Activated naive CD4-positive, alpha-beta T cell treated with anti-CD3 and anti-CD28 coated beads for 36 hours (primary cell): Measurements from ENCODE around the gene RBM19. TPM values are rescaled to one million over a fixed set of nuclear protein-coding genes. Genes with fewer than 3 reads are reported as not detected.

Experiments used
- CTCF ChIA-PET: fragments of 350-600 bp; sonication (Branson Sonifier 250); formaldehyde crosslinking; loops from one replicate; lab custom pipeline; 2021; ENCODE audit warnings: antibody characterized with exemption; lab: Charles Lee
- DNase-seq: peaks from one replicate; pipeline ENCODE4 v3.0.0-alpha.2; 2020
- H3K27ac Mint-ChIP-seq: one replicate; pipeline ENCODE4 v1.8.0; 2021; ENCODE audit warnings: mild to moderate bottlenecking, mixed read lengths
- H3K27me3 Mint-ChIP-seq: one replicate; pipeline ENCODE4 v1.8.0; 2021; ENCODE audit warnings: low read depth, mixed read lengths
- H3K36me3 Mint-ChIP-seq: one replicate; pipeline ENCODE4 v1.8.0; 2021; ENCODE audit warnings: low read depth, mixed read lengths
- H3K4me1 Mint-ChIP-seq: one replicate; pipeline ENCODE4 v1.8.0; 2021; ENCODE audit warnings: low read depth, mixed read lengths
- H3K4me3 Mint-ChIP-seq: one replicate; pipeline ENCODE4 v1.8.0; 2021; ENCODE audit warnings: mild to moderate bottlenecking, moderate library complexity, mixed read lengths
- H3K9me3 Mint-ChIP-seq: one replicate; pipeline ENCODE4 v1.8.0; 2021; ENCODE audit warnings: mixed read lengths
- intact Hi-C: fragments of 100-400 bp; cut with micrococcal nuclease; formaldehyde crosslinking; loops from one replicate; pipeline ENCODE4 v1.15.1; 2023
- total RNA-seq, 2 experiments: library from RNA; stranded (reverse); gene quantifications; one replicate each; pipeline ENCODE4 v1.2.3, GENCODE V29; 2021

Gene RBM19
- total RNA-seq, 2 experiments from 2014 or later: 89.0 to 96.2 TPM

DNA sequence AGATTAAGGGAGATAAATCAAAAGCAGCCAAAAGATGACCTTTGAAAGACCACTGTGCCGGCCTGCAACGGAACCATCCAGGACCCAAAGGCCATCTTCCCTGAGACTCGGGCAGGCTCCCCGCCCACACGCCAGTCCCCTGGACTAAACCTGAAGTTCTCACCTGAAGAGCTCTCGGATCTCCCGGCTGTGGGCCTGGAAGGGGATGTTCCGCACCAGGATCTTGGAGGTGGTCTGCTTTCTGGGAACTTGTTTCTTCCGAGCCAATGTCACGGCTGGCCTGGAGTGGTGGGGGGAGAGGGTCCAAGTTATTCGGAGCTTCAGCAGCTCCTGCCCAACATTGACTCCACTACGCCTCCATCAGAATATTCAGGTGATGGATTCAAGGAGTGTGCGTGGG lies 51.3 kb downstream of the RBM19 start:
- intact Hi-C loops: loop anchor here (5.0 to 10.0 kb wide), 3 partner anchors 260 to 718 kb away; no protein-coding TSS in a partner anchor
- no peaks in the 10 kb centered on the region for H3K9me3 Mint-ChIP-seq
- CTCF ChIA-PET: no interaction called here
- H3K27ac Mint-ChIP-seq: no peak overlapping the region
- no peak for DNase-seq
- H3K36me3 Mint-ChIP-seq: peaks cover 53% of the 10 kb centered on the region
- H3K4me3 Mint-ChIP-seq: no peak overlapping the region
- H3K4me1 Mint-ChIP-seq: no peaks in the 10 kb centered on the region
- no peaks in the 10 kb centered on the region for H3K27me3 Mint-ChIP-seq

DNA sequence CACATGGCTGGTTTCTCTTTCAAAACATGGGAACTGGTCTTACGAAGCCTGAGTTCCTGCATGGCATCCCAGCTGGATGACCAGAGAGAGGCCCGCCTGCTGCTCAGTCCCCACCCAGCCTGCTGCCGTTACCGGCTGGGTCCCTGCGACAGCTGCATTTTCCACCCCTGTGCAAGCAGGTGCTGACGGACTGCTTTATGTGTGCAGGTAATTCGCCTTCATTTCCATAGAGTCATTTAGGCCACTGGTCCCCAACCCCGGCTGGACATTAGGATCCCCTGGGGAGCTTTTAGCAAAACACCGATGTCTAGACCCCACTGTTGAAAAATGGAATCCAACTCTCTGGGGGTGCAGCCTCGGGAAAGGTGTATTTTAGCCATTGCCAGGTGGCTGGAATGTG lies 51.9 kb downstream of the RBM19 start:
- Mint-ChIP-seq H3K4me3 (no peak overlapping the region), H3K27me3 (no peaks in the 10 kb centered on the region), H3K27ac (no peak overlapping the region), H3K4me1 (no peaks in the 10 kb centered on the region), H3K9me3 (no peaks in the 10 kb centered on the region), H3K36me3 (peaks cover 55% of the 10 kb centered on the region)
- intact Hi-C loops: loop anchor here (5.0 to 10.0 kb wide), 3 partner anchors 259 to 717 kb away; no protein-coding TSS in a partner anchor
- CTCF ChIA-PET: no interaction called here
- no peak for DNase-seq

DNA sequence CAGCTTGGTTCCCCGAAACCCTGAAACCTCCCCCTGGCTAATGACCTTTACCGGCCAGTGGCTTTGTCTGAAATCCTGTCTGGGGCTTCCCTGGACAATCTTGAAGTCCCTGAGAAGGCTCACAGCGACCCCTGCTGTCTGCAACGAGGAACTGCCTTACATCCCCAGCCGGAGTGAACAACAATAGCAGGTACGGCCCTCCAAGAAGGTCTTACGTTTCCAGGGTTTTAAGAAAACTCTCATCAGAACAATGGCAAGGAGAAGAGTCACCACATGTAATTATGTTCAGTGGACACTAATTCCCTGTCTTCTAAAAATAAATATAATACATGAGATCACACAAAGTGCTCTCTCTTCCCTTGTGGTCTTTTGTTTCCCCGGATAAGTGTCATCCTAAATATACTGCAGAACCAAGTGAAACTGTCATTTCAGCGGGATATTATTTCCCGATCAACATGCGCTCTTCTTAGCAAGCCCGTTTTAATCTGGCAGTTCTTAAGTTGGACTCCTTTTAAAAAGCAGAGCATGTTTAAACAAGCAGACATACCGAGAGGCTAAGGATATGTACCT lies 53.3 kb downstream of the RBM19 start:
- CTCF ChIA-PET: interaction anchor here (0.9 kb wide), 1 partner anchor 50 kb away, joined by 3 read pairs; no protein-coding TSS in a partner anchor
- Mint-ChIP-seq H3K27me3 (no peaks in the 10 kb centered on the region), H3K4me1 (no peaks in the 10 kb centered on the region), H3K9me3 (no peaks in the 10 kb centered on the region), H3K4me3 (no peak overlapping the region), H3K36me3 (peaks cover 50% of the 10 kb centered on the region), H3K27ac (no peak overlapping the region)
- peak; percentile 67 for DNase-seq
- intact Hi-C loops: loop anchor here (1.0 to 10.0 kb wide), 4 partner anchors 258 to 716 kb away; no protein-coding TSS in a partner anchor

DNA sequence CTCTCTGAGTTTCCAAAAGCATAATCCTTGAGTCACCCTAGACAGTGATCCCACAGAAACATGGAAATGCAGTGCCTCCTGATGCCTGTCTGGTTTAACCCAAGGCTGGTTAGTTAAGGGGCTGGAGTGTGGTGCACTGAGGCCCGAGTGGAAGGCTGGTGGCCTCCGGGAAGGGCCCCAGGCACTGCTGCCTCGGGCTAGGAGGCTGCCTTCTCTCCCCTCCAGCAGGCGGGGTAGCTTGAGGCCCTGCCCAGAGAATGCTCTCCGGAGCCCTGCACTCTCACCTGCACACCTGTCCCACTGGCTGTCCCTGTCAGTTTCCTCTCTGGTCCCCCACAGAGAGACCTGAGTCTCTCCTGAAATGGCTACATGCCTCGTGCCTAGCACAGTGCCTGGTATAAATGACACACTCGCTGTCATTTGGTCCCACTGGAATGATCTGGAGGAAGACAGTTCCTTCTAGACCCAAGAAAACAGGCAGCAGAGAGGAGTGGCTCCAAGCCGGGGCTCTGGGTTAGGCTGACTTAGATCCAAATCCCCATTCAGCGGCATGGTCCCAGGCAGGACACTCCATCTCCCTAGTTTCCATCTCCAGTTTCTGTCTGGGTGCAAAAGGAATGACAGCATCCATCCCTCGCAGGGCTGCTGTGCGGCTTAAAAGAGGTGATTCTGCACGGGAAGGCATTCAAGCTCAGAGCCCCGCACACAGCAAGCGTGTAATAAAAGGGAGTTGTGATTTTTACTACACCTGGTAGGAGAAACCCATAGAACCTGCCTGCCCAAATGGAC lies 54.0 kb downstream of the RBM19 start:
- Mint-ChIP-seq H3K4me3 (no peak overlapping the region), H3K4me1 (no peaks in the 10 kb centered on the region), H3K36me3 (peaks cover 47% of the 10 kb centered on the region), H3K27me3 (no peaks in the 10 kb centered on the region), H3K27ac (no peak overlapping the region), H3K9me3 (no peaks in the 10 kb centered on the region)
- DNase-seq: no peak
- CTCF ChIA-PET: interaction anchor here (0.5 to 0.9 kb wide), 2 partner anchors 32 to 50 kb away, joined by 3 read pairs; no protein-coding TSS in a partner anchor
- intact Hi-C loops: loop anchor here (1.0 to 10.0 kb wide), 4 partner anchors 257 to 715 kb away; no protein-coding TSS in a partner anchor

DNA sequence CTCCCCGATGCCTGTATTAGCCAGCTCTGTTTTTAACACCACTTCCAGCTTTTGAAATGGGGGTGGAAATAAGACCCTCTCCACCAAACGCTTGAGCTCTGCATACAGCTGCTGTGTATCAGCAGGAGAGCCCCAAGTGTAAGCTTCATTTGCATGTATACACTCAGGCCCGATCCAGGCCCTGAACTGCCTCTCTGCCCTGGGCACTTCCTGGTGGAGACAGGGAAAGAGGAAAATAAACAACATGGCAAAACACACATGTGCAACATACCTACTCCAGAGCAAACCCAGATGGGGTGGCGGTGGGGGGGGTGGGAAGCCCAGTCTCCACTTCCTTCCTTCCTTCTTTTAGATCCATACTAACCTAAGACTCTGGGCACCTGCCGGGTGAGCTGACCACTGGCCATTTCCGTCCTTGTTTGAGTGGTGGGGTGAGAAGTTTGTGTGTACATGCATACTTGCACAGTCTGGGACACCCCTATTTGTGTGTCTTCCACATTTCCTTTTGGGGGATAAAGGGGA lies 55.3 kb downstream of the RBM19 start:
- CTCF ChIA-PET: interaction anchor here (1.1 kb wide), 1 partner anchor 8 kb away, joined by 3 read pairs; no protein-coding TSS in a partner anchor
- H3K27ac Mint-ChIP-seq: no peak overlapping the region

DNA sequence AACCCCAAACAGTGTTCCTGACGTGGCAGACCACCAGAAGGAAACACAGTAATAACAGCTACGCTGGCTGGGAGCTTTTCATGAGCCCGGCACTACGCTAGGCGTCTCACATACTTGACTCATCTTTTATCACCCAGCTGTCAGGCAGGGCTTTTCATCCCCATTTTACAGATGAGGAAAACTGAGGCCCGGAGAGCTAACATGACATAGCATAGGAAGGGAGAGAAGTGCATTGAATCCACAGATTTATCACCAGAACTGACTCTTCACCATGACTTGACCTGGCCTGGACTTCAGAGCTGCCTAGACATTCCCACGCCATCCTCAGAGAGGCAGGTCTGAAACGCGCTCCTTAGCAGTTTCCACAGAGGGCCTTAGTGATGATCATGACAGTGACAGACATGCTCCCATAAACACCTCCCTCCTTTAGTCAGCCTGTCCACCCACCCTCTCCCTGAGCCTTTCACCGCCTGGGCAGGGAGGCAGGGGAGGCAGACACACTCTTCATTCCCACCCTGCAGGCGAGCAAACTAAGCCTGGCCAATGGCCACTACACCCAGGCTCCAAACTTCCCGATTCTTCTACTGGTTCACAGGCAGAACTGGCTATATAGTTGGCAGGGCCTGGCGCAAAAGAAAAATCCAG lies 56.2 kb downstream of the RBM19 start:
- CTCF ChIA-PET: interaction anchor here (0.8 to 1.1 kb wide), 2 partner anchors 9 to 42 kb away, joined by 3 read pairs; no protein-coding TSS in a partner anchor
- Mint-ChIP-seq H3K9me3 (no peaks in the 10 kb centered on the region), H3K4me1 (no peaks in the 10 kb centered on the region), H3K36me3 (peaks cover 52% of the 10 kb centered on the region), H3K27ac (no peak overlapping the region), H3K4me3 (no peak overlapping the region), H3K27me3 (no peaks in the 10 kb centered on the region)
- no peak for DNase-seq
- intact Hi-C loops: loop anchor here (5.0 to 10.0 kb wide), 3 partner anchors 255 to 713 kb away; no protein-coding TSS in a partner anchor

More for the DNA sequence above, 55.3 kb downstream of the RBM19 start:
- no peaks in the 10 kb centered on the region for H3K9me3 Mint-ChIP-seq
- peaks cover 48% of the 10 kb centered on the region for H3K36me3 Mint-ChIP-seq
- DNase-seq: no peak
- H3K4me3 Mint-ChIP-seq: no peak overlapping the region
- no peaks in the 10 kb centered on the region for H3K4me1 Mint-ChIP-seq
- intact Hi-C loops: loop anchor here (5.0 to 10.0 kb wide), 3 partner anchors 256 to 714 kb away; no protein-coding TSS in a partner anchor
- no peaks in the 10 kb centered on the region for H3K27me3 Mint-ChIP-seq

DNA sequence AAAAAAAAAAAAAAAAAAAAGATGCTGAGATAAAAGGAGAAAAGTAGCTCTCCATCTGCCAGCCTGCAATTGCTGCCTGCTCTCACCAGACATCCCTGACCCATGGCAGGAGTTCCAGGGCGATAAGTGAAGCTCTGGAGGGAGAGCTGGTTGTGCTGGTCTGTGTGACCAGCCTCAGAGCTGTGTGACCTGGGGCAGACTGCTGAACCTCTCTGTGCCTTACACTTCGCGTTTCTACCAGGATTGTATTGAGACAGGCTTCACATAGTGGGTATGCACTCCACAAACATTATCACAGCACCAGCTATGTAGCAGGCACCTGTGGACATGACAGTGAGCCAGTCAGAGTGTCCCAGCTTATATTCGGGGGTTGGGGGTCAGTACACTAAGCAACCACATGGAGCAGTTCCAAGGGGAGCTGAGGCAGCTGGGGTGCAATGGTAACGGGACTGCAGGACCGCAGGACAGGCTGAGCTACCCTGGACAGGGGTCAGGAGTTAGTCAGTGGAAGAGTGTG lies 57.5 kb downstream of the RBM19 start:
- CTCF ChIA-PET: interaction anchor here (0.6 to 1.0 kb wide), 5 partner anchors 30 to 375 kb away, joined by 3 read pairs; no protein-coding TSS in a partner anchor
- no peak overlapping the region for H3K27ac Mint-ChIP-seq
- no peak overlapping the region for H3K4me3 Mint-ChIP-seq
- H3K4me1 Mint-ChIP-seq: no peaks in the 10 kb centered on the region
- no peaks in the 10 kb centered on the region for H3K9me3 Mint-ChIP-seq
- peaks cover 54% of the 10 kb centered on the region for H3K36me3 Mint-ChIP-seq
- intact Hi-C loops: no loop called here
- DNase-seq: no peak
- H3K27me3 Mint-ChIP-seq: no peaks in the 10 kb centered on the region

DNA sequence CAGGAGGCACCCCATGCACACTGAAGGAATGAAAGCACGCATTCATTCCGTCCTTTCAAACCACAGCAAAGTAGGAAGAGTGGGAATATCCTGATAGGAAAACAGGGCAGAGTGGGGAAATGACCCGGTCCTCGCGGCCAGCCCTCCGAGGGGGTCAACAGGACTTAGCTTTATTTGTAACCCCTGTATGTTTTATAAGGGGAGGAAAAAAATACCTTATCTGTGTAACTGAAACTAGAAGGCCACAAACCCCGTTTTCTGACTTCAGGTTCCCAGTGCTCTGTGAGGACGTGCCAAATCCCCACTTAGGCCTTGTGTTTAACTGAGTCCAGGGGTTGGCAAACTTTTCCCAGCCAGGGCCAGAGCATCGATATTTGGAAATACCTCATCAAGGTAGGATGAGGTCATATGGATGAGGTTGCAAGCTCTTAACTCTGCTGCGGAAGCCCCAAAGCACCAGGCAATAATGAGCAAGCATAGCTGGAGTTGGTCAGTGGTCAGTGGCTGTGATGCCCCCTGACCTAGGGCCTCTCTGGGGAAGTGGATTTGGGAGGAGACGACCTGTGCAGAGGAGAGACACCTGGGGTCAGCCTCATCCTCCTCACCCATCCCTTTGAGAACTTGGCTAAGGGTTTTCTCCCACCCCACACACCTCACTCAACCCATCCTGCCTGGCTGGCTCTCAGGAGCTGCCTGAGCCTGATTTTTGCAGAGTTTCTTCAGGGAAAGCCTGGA lies 58.5 kb downstream of the RBM19 start:
- Mint-ChIP-seq H3K9me3 (no peaks in the 10 kb centered on the region), H3K27ac (no peak overlapping the region), H3K4me3 (no peak overlapping the region), H3K36me3 (peaks cover 58% of the 10 kb centered on the region), H3K27me3 (no peaks in the 10 kb centered on the region), H3K4me1 (no peaks in the 10 kb centered on the region)
- CTCF ChIA-PET: interaction anchor here (0.6 to 1.0 kb wide), 2 partner anchors 46 to 263 kb away, joined by 3 read pairs; no protein-coding TSS in a partner anchor
- intact Hi-C loops: no loop called here
- no peak for DNase-seq

DNA sequence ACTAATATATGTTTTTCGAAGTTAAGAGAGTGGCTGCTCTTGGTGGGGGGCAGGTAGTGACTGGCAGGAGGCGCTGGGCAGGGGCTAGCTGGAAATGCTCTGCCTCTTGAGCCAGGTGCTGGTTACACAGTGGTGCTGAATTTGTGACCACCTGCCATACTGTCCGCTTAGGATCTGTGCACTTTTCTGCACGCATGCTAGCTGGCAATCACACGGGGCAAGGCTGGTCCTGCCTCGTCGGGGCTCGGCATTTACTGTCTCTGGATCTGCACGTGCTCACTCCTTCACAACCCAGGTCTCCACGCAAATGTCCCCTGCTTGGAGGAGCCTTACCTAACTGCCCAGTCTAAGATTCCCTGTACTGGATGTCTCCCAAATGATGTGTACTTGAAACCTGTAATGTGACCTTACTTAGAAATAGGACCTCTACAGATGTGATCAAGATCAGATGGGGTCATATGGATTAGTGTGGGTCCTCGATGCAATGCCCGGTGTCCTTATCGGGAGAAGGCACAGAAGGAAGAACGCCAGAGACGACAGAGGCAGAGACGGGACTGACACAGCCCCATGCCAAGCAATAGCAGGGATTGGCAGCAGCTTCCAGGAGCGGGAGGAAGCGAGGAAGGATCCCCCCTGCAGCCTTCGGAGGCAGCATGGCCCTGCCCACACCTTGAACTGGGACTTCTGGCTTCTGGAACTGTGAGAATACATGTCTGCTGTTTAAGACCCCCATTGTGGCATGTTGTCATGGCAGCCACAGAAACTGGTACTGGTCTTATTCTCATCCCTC lies 59.5 kb downstream of the RBM19 start:
- intact Hi-C loops: no loop called here
- H3K27ac Mint-ChIP-seq: no peak overlapping the region

DNA sequence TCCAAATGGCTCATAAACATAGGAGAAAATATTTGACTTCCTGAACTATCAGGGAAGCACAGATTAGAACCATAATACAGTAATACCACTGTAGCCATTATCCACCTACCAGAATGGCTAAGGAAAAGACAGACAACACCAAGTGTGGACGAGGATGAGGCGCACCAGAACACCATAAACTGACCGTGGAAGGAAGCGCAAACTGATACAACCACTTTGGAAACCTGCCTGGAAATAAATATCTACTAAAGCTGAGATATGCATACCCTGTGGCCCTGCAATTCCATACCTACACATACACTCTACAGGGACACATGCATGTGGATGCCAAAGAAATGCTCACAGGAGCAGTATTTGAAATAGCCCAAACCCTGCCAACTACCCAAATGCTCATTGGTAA lies 60.3 kb downstream of the RBM19 start:
- H3K27ac Mint-ChIP-seq: no peak overlapping the region
- H3K36me3 Mint-ChIP-seq: peaks cover 50% of the 10 kb centered on the region
- CTCF ChIA-PET: no interaction called here
- intact Hi-C loops: no loop called here
- DNase-seq: no peak
- H3K4me3 Mint-ChIP-seq: no peak overlapping the region
- H3K4me1 Mint-ChIP-seq: no peaks in the 10 kb centered on the region
- no peaks in the 10 kb centered on the region for H3K9me3 Mint-ChIP-seq
- H3K27me3 Mint-ChIP-seq: no peaks in the 10 kb centered on the region

More for the DNA sequence above, 59.5 kb downstream of the RBM19 start:
- Mint-ChIP-seq H3K4me1 (no peaks in the 10 kb centered on the region), H3K27me3 (no peaks in the 10 kb centered on the region), H3K9me3 (no peaks in the 10 kb centered on the region), H3K36me3 (peaks cover 56% of the 10 kb centered on the region), H3K4me3 (no peak overlapping the region)
- no peak for DNase-seq
- CTCF ChIA-PET: no interaction called here
